IPS-15b (cell line): ENCODE data around the gene FGF7.
"Not testable (repeated sequence)": the region's sequence is repeated elsewhere in the genome, so short reads cannot be mapped to it uniquely, and the experiment has no call there.

ENCODE experiments used
- H3K27me3 ChIP-seq: one replicate; pipeline ENCODE4 v1.6.1; 2013; ENCODE audit warnings: low read length; ENCODE audit not compliant: control insufficient read depth, insufficient read depth
- H3K36me3 ChIP-seq: one replicate; pipeline ENCODE4 v1.6.1; 2013; ENCODE audit warnings: low read length; ENCODE audit not compliant: control insufficient read depth, insufficient read depth
- H3K4me1 ChIP-seq: one replicate; pipeline ENCODE4 v1.6.1; 2013; ENCODE audit warnings: mild to moderate bottlenecking, low read length; ENCODE audit not compliant: control insufficient read depth, insufficient read depth
- H3K4me3 ChIP-seq: one replicate; pipeline ENCODE4 v1.5.1; 2013; ENCODE audit warnings: low read depth, low read length
- H3K9ac ChIP-seq: one replicate; pipeline ENCODE4 v1.6.1; 2013; ENCODE audit warnings: low read depth, mild to moderate bottlenecking, low read length
- H3K9me3 ChIP-seq: one replicate; pipeline ENCODE4 v1.6.1; 2013; ENCODE audit warnings: mild to moderate bottlenecking, low read length; ENCODE audit not compliant: control insufficient read depth, insufficient read depth

FGF7 gene

DNA sequence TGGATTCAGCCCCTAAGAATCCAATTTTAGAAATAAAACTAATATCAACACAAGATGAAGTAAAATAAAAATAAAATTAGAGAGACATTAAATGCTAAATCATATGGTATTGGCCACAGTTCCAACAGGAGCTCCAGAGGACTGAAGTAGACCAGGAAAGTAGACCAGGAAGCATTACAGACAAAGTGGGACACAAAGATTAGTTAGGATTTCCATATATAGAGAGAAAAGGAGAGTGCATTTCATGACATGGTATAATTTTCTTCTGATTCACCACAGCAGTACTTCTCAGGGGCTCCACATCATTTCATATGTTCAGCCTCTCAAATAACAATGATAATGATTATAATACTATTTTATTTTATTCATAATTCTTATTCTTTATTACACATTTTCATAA, 18.3 kb downstream of the FGF7 start:
- H3K9me3 ChIP-seq, result no peaks in the 10 kb centered on the region
- H3K36me3 ChIP-seq, result no peaks in the 10 kb centered on the region
- no peaks in the 10 kb centered on the region for H3K27me3 ChIP-seq
- no peak overlapping the region for H3K4me3 ChIP-seq
- no peak overlapping the region for H3K9ac ChIP-seq
- peaks cover 5% of the 10 kb centered on the region for H3K4me1 ChIP-seq

DNA sequence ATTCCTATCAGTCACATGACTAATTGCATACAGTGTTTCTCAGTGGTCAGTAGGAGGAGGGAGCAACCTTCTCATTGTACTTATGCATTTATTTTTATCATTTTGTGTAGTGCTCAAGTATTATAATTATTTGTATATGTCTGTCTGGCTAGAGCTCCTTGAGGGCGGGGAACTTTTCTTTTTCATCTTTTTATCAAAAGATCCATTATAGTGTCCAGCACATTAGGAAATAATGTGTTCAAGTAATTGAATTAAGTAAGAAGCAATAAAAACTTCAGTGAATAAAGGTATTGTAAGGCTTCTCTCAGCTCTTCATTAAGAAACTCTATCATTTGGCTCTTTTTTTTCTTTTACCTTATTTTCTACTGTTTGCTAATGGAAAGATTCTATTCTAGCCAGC, 18.8 kb downstream of the FGF7 start:
- Histone ChIP-seq H3K9ac (no peak overlapping the region), H3K4me1 (peaks cover 5% of the 10 kb centered on the region), H3K4me3 (no peak overlapping the region), H3K36me3 (no peaks in the 10 kb centered on the region), H3K9me3 (no peaks in the 10 kb centered on the region), H3K27me3 (no peaks in the 10 kb centered on the region)

DNA sequence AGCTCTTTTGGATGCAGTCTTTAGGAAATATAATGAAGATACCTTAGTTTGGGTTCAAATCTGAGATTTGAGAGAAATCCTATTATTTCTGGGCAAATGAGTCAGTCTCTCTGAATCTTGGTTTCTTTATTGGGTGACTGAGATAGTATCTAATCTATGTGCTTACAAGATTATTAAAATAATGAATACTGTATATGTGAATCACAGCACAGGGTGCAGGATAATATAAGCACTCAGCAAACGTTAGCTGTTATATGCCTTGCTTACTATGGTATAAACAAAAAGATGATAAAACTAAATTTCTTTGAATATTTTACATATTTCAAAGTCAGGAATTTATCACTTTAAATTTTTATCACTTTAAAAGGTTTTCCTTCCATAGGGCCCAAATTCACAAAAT, 29.6 kb downstream of the FGF7 start:
- no peaks in the 10 kb centered on the region for H3K4me1 ChIP-seq

DNA sequence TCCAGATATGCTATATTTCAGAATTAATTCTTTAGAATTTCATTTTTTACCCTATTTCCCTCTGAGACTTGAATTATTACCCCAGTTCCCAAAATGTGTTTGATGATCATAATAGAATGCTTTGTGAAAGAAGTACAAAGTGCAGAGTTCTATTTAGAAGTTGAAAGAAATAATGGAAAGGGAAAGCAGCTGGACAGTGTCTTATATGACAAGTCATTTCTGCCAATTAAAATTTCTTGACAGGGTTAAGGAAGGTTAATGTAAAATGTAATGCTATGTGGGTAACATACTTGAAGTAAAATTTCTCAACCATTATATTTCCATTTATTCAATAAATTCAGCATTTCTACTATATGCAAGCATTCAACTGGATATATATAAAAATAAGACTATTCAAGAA, 33.1 kb downstream of the FGF7 start:
- no peak overlapping the region for H3K9ac ChIP-seq
- no peak overlapping the region for H3K4me3 ChIP-seq
- H3K27me3 ChIP-seq, result no peaks in the 10 kb centered on the region
- no peaks in the 10 kb centered on the region for H3K9me3 ChIP-seq
- H3K4me1 ChIP-seq, result no peaks in the 10 kb centered on the region
- H3K36me3 ChIP-seq, result no peaks in the 10 kb centered on the region

More for the DNA sequence above, 29.6 kb downstream of the FGF7 start:
- no peak overlapping the region for H3K4me3 ChIP-seq
- H3K9ac ChIP-seq, result no peak overlapping the region
- no peaks in the 10 kb centered on the region for H3K36me3 ChIP-seq
- H3K9me3 ChIP-seq, result no peaks in the 10 kb centered on the region
- H3K27me3 ChIP-seq, result no peaks in the 10 kb centered on the region

DNA sequence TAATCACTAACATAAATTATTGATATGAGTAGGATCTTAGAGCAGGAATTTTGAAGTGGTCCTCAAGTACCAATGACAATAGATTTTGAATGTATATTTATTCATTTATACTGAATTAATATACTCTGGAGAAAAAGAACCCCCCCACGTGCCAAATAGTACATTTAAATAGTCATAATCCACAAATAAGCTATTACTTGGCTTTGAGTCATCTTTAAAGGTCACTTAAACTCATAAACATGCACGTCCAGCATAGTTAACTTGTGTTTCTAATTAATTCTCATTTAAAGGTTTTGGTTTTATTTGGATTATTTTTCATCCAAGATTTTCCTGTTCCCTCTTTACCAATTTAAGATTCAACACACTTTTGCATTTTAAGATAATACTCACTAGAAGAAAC, 35.1 kb downstream of the FGF7 start:
- Histone ChIP-seq H3K4me3 (no peak overlapping the region), H3K9me3 (no peaks in the 10 kb centered on the region), H3K4me1 (no peaks in the 10 kb centered on the region), H3K27me3 (no peaks in the 10 kb centered on the region), H3K9ac (no peak overlapping the region), H3K36me3 (no peaks in the 10 kb centered on the region)

DNA sequence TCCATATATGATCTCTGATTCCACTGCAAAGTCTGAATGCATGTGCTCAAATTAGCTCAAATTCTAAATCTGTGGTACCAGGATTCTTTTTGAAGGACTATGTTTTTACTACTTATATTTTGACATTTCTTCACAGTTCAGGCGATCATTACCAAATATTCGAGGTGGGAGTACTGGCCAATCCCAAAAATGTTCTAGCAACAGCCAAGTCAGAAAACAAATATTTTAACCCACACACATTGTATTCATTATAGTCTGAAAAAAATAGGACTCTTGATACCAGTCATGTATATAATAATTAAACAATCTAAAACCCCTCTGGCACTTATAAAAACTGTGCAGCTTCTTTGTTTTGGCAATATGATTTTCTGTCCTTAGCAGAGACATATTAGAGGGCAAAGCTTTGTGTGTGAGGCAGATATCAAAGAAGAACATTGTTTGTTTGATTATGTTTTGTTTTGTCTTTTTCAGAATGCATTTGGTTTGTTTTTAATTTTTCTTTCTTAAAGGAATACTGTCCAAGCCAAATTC, 37.4 kb downstream of the FGF7 start:
- H3K27me3 ChIP-seq, result no peaks in the 10 kb centered on the region
- H3K36me3 ChIP-seq, result no peaks in the 10 kb centered on the region
- H3K9ac ChIP-seq, result no peak overlapping the region
- no peaks in the 10 kb centered on the region for H3K9me3 ChIP-seq
- no peaks in the 10 kb centered on the region for H3K4me1 ChIP-seq
- H3K4me3 ChIP-seq, result no peak overlapping the region

DNA sequence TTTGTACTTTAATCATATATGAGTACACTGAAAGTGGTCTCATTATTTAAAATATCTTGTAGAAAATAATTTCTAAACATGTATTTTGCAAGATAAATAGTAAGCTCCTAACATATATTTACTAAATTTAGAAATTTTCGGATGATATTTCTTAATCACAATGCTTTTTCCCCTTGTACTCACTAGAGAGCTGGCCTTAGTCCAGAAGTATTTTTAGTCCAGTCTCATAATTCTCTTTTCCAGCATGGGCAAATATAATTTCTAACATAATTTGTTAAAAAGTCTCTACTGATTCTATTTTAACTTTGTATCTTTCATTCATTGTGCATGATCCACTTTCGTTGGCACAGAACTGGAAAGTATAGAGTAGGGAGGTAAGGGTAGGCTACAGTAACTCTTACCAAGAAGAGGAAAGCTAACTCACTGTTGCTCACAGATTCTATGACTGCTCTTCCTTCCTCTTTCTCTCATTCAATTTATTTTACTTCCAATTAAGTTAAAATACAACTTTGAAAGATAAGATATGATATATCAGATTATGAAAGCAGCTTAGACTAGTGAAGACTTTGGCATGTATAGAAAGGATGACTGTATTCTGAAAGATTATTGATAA, 39.3 kb downstream of the FGF7 start:
- Histone ChIP-seq H3K9me3 (no peaks in the 10 kb centered on the region), H3K9ac (no peak overlapping the region), H3K27me3 (no peaks in the 10 kb centered on the region), H3K4me1 (no peaks in the 10 kb centered on the region), H3K36me3 (no peaks in the 10 kb centered on the region), H3K4me3 (no peak overlapping the region)

DNA sequence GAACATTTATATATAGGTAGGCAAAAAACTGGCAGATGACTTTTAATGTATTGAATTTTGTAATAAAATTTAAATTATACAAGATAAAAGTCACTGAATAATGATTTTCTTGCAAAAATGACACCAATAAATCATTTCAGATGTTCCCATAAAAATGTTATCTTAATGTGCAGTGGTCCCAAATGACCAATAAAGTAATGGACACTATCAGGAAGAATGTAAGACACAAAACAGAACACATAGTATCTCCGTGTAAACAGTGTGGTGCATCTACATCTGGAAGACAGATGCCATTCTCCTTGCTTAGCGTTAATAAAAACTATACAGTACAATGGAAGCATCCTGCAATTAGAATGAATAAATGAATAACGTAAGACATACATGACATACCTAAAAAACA, 41.5 kb downstream of the FGF7 start:
- no peak overlapping the region for H3K9ac ChIP-seq
- H3K9me3 ChIP-seq, result no peaks in the 10 kb centered on the region
- H3K4me3 ChIP-seq, result no peak overlapping the region
- H3K27me3 ChIP-seq, result no peaks in the 10 kb centered on the region
- H3K4me1 ChIP-seq, result no peaks in the 10 kb centered on the region
- H3K36me3 ChIP-seq, result no peaks in the 10 kb centered on the region

DNA sequence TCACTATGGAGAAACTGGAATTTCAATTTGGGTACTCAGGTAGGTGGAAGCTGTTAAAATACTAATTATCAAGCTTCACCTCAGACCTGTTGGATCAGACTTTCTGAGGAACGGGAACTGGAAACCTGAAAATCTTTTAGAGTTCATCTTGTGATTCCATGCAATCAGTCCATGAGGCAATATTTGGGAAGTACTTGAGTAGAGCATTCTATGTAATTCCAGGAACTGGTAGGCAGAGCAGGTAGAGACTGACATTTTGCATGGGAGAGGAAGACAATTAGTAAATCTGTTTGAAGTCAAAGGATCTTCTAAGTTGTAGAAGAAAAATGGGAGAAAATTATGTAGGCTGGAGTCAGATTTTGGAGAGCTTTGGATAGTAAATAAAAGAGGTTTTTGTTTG, 43.1 kb downstream of the FGF7 start:
- no peaks in the 10 kb centered on the region for H3K27me3 ChIP-seq
- no peaks in the 10 kb centered on the region for H3K9me3 ChIP-seq
- no peaks in the 10 kb centered on the region for H3K4me1 ChIP-seq
- no peak overlapping the region for H3K9ac ChIP-seq
- no peaks in the 10 kb centered on the region for H3K36me3 ChIP-seq
- H3K4me3 ChIP-seq, result no peak overlapping the region

DNA sequence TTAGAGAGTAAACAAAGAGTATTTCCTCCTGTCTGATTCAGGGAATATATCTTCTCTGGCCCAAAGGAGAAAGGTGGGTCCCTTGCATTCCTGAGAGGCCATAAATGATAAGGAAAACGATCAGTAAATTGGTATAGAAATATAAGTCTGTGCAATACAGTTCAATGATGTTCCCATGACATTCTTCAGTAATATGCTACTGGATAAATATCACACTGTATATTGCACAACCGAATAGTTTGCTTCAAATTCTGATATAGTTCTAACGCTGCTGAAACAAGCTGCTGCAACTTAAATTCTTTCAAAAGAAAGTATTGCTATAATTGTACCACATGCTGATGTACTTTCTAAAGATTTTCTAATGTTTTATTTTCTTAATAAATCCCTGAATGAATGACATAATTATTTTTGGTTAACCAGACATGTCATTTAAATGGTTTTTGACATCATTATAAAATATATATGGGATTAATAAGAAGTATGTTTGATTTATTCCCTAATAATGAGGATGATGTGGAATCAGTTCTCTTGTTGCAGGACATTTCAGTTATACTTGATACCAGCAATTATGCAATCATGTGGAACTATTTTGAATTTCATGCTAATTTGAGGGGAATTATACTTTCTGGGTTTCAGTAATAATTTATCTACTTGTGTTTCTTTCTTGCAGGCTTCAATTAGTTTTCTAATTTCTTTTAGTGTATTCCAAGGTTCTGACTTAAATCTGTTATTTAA, 44.9 kb downstream of the FGF7 start:
- H3K36me3 ChIP-seq, result no peaks in the 10 kb centered on the region
- H3K27me3 ChIP-seq, result no peaks in the 10 kb centered on the region
- no peak overlapping the region for H3K9ac ChIP-seq
- no peaks in the 10 kb centered on the region for H3K9me3 ChIP-seq
- H3K4me1 ChIP-seq, result no peaks in the 10 kb centered on the region
- no peak overlapping the region for H3K4me3 ChIP-seq

DNA sequence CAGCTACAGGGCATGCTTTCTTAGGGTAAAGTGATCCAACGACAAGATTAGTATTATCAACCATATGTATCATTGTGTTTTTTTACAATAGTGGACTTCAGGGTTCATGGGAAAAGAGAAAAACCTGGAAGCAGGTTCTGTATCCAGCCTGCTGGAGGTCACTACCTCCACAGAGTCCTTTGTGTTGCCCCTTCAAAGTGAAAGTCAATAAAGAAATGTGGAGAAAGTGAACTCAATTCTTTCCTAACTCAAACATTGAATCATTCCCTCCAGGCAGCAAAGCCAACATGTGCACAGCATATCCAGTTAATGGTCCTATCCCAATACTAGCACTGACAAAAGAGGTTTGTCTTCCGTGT, 45.4 kb downstream of the FGF7 start:
- H3K4me1 ChIP-seq, result no peaks in the 10 kb centered on the region
- H3K9me3 ChIP-seq, result no peaks in the 10 kb centered on the region
- no peak overlapping the region for H3K4me3 ChIP-seq
- H3K9ac ChIP-seq, result no peak overlapping the region
- H3K27me3 ChIP-seq, result no peaks in the 10 kb centered on the region
- no peaks in the 10 kb centered on the region for H3K36me3 ChIP-seq

DNA sequence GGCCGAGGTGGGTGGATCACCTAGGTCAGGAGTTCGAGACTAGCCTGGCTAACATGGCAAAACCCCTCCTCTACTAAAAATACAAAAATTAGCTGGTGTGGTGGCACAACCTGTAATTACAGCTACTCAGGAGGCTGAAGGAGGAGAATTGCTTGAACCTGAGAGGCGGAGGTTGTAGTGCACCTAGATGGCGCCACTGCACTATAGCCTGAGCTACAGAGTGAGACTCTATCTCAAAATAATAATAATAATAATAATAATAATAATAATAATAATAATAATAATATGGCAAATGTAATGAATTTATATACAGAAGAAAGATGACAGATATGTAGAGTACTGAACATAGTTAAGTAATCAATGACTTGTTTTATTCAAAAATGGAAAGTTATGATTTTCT, 48.2 kb downstream of the FGF7 start:
- H3K4me1 ChIP-seq, H3K36me3 ChIP-seq, H3K27me3 ChIP-seq, H3K4me3 ChIP-seq, H3K9me3 ChIP-seq, H3K9ac ChIP-seq: not testable (repeated sequence)
